GM19397 (cell line): ENCODE measurements around the gene ATAD5.
"Not testable (repeated sequence)": the region's sequence is repeated elsewhere in the genome, so short reads cannot be mapped to it uniquely, and the experiment has no call there.

Experiments used
- ATAC-seq: cut with Tn5 transposase; IDR thresholded peaks from one replicate; pipeline ENCODE4 v1.9.1; 2021; ENCODE audit warnings: mild to moderate bottlenecking, moderate library complexity; ENCODE audit not compliant: unreplicated experiment

ATAD5 gene

GRCh38 chr17:30910151-30910550 is 78.4 kb downstream of the ATAD5 start:
- ATAC-seq: not testable (repeated sequence)

- ATAC-seq: no peak
Measured at GRCh38 chr17:30913955-30914354, 82.2 kb downstream of the ATAD5 start.

GRCh38 chr17:30915833-30916611 is 84.3 kb downstream of the ATAD5 start:
- ATAC-seq: no peak

GRCh38 chr17:30917050-30917449 is 85.3 kb downstream of the ATAD5 start:
- ATAC-seq: no peak

GRCh38 chr17:30920282-30920681 is 88.5 kb downstream of the ATAD5 start:
- ATAC-seq: no peak

GRCh38 chr17:30920683-30921543 is 89.1 kb downstream of the ATAD5 start:
- ATAC-seq: no peak

- ATAC-seq: no peak
Measured at GRCh38 chr17:30921544-30922196, 89.9 kb downstream of the ATAD5 start, which contains the start of gene ADAP2. ADAP2 (plus strand) TSS chr17:30921945; CDS start chr17:30922015, 70 bp downstream.

GRCh38 chr17:30922235-30923030 is 90.7 kb downstream of the ATAD5 start:
- no peak for ATAC-seq

GRCh38 chr17:30924341-30924740 is 92.6 kb downstream of the ATAD5 start:
- ATAC-seq: no peak

GRCh38 chr17:30926516-30926915 is 94.8 kb downstream of the ATAD5 start:
- no peak for ATAC-seq

GRCh38 chr17:30927756-30928155 is 96.0 kb downstream of the ATAD5 start:
- no peak for ATAC-seq

- no peak for ATAC-seq
Measured at GRCh38 chr17:30928584-30928983, 96.8 kb downstream of the ATAD5 start.

GRCh38 chr17:30929081-30929633 is 97.4 kb downstream of the ATAD5 start:
- no peak for ATAC-seq

- not testable (repeated sequence) for ATAC-seq
Measured at GRCh38 chr17:30929861-30930260, 98.1 kb downstream of the ATAD5 start.

- ATAC-seq: no peak
Measured at GRCh38 chr17:30930495-30930894, 98.7 kb downstream of the ATAD5 start.

GRCh38 chr17:30931582-30931981 is 99.8 kb downstream of the ATAD5 start:
- not testable (repeated sequence) for ATAC-seq

GRCh38 chr17:30933966-30934365 is 102.2 kb downstream of the ATAD5 start:
- no peak for ATAC-seq

- no peak for ATAC-seq
Measured at GRCh38 chr17:30939051-30939689, 107.4 kb downstream of the ATAD5 start.

GRCh38 chr17:30942308-30943079 is 110.7 kb downstream of the ATAD5 start:
- ATAC-seq: no peak
